K562 (cell line): ENCODE results near the gene VPS35. TPM values are rescaled to one million over a fixed set of nuclear protein-coding genes. Genes with fewer than 3 reads are reported as not detected.
A peak's percentile ranks its signal among the peaks of the same experiment; 100 is the strongest.

Source experiments
- ATAC-seq: fragments of 200-7000 bp; cut with Tn5 transposase; 3 replicates; pipeline ENCODE4 v1.9.1; 2020; ENCODE audit warnings: moderate library complexity
- BruUV-seq: library from RNA; stranded (reverse); fragments of 400-500 nt; replicated peaks from 2 replicates; lab custom pipeline; 2021; lab: Mats Ljungman, UMichigan
- CTCF ChIA-PET: fragments of 300-600 bp; formaldehyde crosslinking; extraction: SDS; loops from one replicate; lab custom pipeline; 2021; ENCODE audit warnings: low intra/inter-chr PET ratio; lab: Yijun Ruan, JAX
- POLR2A ChIA-PET: fragments of 300-600, 350-650 bp; sonication (Branson Sonifier 250); formaldehyde crosslinking; extraction: SDS; loops from one replicate; lab custom pipeline; 2021; ENCODE audit warnings: antibody characterized with exemption, inconsistent platforms; lab: Yijun Ruan, JAX
- DNase-seq, 4 experiments: peaks; one replicate each; pipeline versions ENCODE4 v3.0.0 to v3.0.0-alpha.2; 2011 to 2018; ENCODE audit warnings: low spot score in 3 of 4, mixed read lengths in 3 of 4; ENCODE audit errors: extremely low read depth in 1 of 4
- FAIRE-seq: peaks from 2 replicates; lab custom pipeline; 2011; peaks lifted over from hg19 to GRCh38; lab: Jason Lieb, UNC
- H2AFZ ChIP-seq: 2 replicates; pipeline ENCODE4 v1.6.0; 2011; ENCODE audit warnings: low read depth, low read length, control low read depth, inconsistent platforms
- H3K27ac ChIP-seq: fragments of 200-600 bp; 3 replicates; pipeline ENCODE4 v1.8.0; 2011; ENCODE audit warnings: low read depth, mild to moderate bottlenecking, control low read depth, inconsistent platforms, low read length, moderate library complexity, mixed read lengths; ENCODE audit errors: extremely low read depth
- H3K27me3 ChIP-seq, 2 experiments: fragments of 300-600 bp in 1 of 2; 2 replicates in 1 of 2; 3 replicates in 1 of 2; pipeline versions ENCODE4 v1.6.0 to v1.8.0; 2011; ENCODE audit warnings: inconsistent platforms in 2 of 2, low read length in 2 of 2, mild to moderate bottlenecking in 1 of 2, mixed read lengths in 1 of 2, moderate library complexity in 1 of 2; ENCODE audit not compliant: control insufficient read depth in 2 of 2, insufficient read depth in 2 of 2
- H3K36me3 ChIP-seq: fragments of 300-600 bp; 3 replicates; pipeline ENCODE4 v1.8.0; 2011; ENCODE audit warnings: mild to moderate bottlenecking, low read length, inconsistent platforms; ENCODE audit not compliant: control insufficient read depth, insufficient read depth
- H3K4me1 ChIP-seq, 2 experiments: fragments of 200-600 bp in 1 of 2; replicated peaks in 1 of 2; 2 replicates in 1 of 2; 3 replicates in 1 of 2; pipeline versions ENCODE4 v1.5.1 to v1.8.0; 2011; ENCODE audit warnings: inconsistent platforms in 2 of 2, low read length in 2 of 2, mild to moderate bottlenecking in 1 of 2, mixed read lengths in 1 of 2, moderate library complexity in 1 of 2; ENCODE audit not compliant: control insufficient read depth in 2 of 2, insufficient read depth in 2 of 2
- H3K4me2 ChIP-seq: 2 replicates; pipeline ENCODE4 v1.6.1; 2011; ENCODE audit warnings: low read length, control low read depth, inconsistent platforms, mixed read lengths; ENCODE audit not compliant: insufficient read depth
- H3K4me3 ChIP-seq: fragments of 200-600 bp; sonication (generic), shearing (Covaris generic); 2 replicates; pipeline ENCODE4 v1.5.1; 2016; ENCODE audit warnings: control low read depth, inconsistent platforms
- H3K79me2 ChIP-seq: fragments of 200-600 bp; 3 replicates; pipeline ENCODE4 v1.8.0; 2011; ENCODE audit warnings: low read length, inconsistent platforms; ENCODE audit not compliant: control insufficient read depth, insufficient read depth
- H3K9ac ChIP-seq, 2 experiments: 2 replicates each; pipeline versions ENCODE4 v1.6.0 to v1.6.1; 2011; ENCODE audit warnings: low read depth in 2 of 2, low read length in 2 of 2, control low read depth in 1 of 2, inconsistent platforms in 1 of 2, mild to moderate bottlenecking in 1 of 2, mixed read lengths in 1 of 2; ENCODE audit not compliant: insufficient read depth in 1 of 2
- H3K9me1 ChIP-seq: one replicate; pipeline ENCODE4 v1.6.0; 2011; ENCODE audit warnings: inconsistent platforms, mild to moderate bottlenecking, low read length, moderate library complexity; ENCODE audit not compliant: control insufficient read depth, insufficient read depth
- H3K9me3 ChIP-seq: replicated peaks from 2 replicates; pipeline ENCODE4 v1.5.1; 2011; ENCODE audit warnings: low read depth, low read length, inconsistent platforms; ENCODE audit not compliant: control insufficient read depth, insufficient read depth
- H4K20me1 ChIP-seq: replicated peaks from 2 replicates; pipeline ENCODE4 v1.6.1; 2011; ENCODE audit warnings: low read length, inconsistent platforms, mixed read lengths; ENCODE audit not compliant: control insufficient read depth, insufficient read depth
- CREM ChIP-seq: IDR thresholded peaks from 2 replicates; pipeline ENCODE4 v1.6.1; 2014; ENCODE audit warnings: antibody characterized with exemption, low read depth
- ELF4 ChIP-seq: fragments of 450-650 bp; formaldehyde crosslinking; IDR thresholded peaks from 2 replicates; pipeline ENCODE4 v1.4.0; 2022; ENCODE audit warnings: missing genetic modification characterization
- ERF ChIP-seq: fragments of 450-650 bp; formaldehyde crosslinking; IDR thresholded peaks from 2 replicates; pipeline ENCODE4 v1.4.0; 2020; ENCODE audit warnings: mild to moderate bottlenecking, mixed read lengths
- FOXA3 ChIP-seq, 2 experiments: fragments of 450-650 bp in 1 of 2; sonication (generic) in 1 of 2; formaldehyde crosslinking; IDR thresholded peaks in 1 of 2; conservative IDR thresholded peaks in 1 of 2; 2 replicates each; pipeline versions ENCODE4 v1.4.0 to v1.8.0; 2020 to 2022; ENCODE audit warnings: mild to moderate bottlenecking in 2 of 2, missing genetic modification reagents in 1 of 2
- HBP1 ChIP-seq: fragments of 450-650 bp; formaldehyde crosslinking; IDR thresholded peaks from 2 replicates; pipeline ENCODE4 v1.4.0; 2022; ENCODE audit warnings: missing genetic modification characterization
- HDAC3 ChIP-seq: fragments of 450-650 bp; IDR thresholded peaks from 2 replicates; pipeline ENCODE4 v1.6.1; 2018; ENCODE audit warnings: borderline replicate concordance, mild to moderate bottlenecking, moderate library complexity; ENCODE audit not compliant: partially characterized antibody
- JUND ChIP-seq, 2 experiments: IDR thresholded peaks; 2 replicates in 1 of 2; 3 replicates in 1 of 2; pipeline ENCODE4 v1.6.1; 2011; ENCODE audit warnings: borderline replicate concordance in 2 of 2, low read depth in 2 of 2, low read length in 2 of 2, improper control_type of control experiment in 1 of 2, missing biosample characterization in 1 of 2, missing genetic modification characterization in 1 of 2, missing genetic modification reagents in 1 of 2
- MECOM ChIP-seq: fragments of 250-450 bp; sonication (Bioruptor Pico); IDR thresholded peaks from 2 replicates; pipeline ENCODE4 v1.8.0; 2022; ENCODE audit warnings: inconsistent platforms
- MEF2A ChIP-seq: IDR thresholded peaks from 2 replicates; pipeline ENCODE4 v1.6.1; 2011; ENCODE audit warnings: low read depth, mild to moderate bottlenecking, low read length, moderate library complexity; ENCODE audit not compliant: control insufficient read depth
- MLX ChIP-seq, 2 experiments: fragments of 450-650 bp in 1 of 2; sonication (generic) in 1 of 2; formaldehyde crosslinking; conservative IDR thresholded peaks; 2 replicates each; pipeline versions ENCODE4 v1.4.0 to v1.8.1; 2020 to 2022; ENCODE audit warnings: mild to moderate bottlenecking in 1 of 2, missing genetic modification reagents in 1 of 2
- NR0B1 ChIP-seq: fragments of 450-650 bp; IDR thresholded peaks from one replicate; pipeline ENCODE4 v1.6.1; 2018; ENCODE audit warnings: mild to moderate bottlenecking, moderate library complexity; ENCODE audit not compliant: partially characterized antibody
- POLR2AphosphoS2 ChIP-seq: IDR thresholded peaks from 2 replicates; pipeline ENCODE4 v1.6.1; 2012; ENCODE audit warnings: low read length, improper control_type of control experiment
- RNF2 ChIP-seq: sonication (generic); IDR thresholded peaks from 2 replicates; pipeline ENCODE4 v1.6.1; 2016
- SMAD4 ChIP-seq: fragments of 250-450 bp; sonication (Bioruptor Pico); conservative IDR thresholded peaks from 2 replicates; pipeline ENCODE4 v1.8.0; 2021; ENCODE audit warnings: inconsistent platforms, mild to moderate bottlenecking, moderate library complexity
- ZNF121 ChIP-seq: sonication (generic); formaldehyde crosslinking; conservative IDR thresholded peaks from 2 replicates; pipeline ENCODE4 v1.8.0; 2022; ENCODE audit warnings: missing genetic modification reagents
- ZNF124 ChIP-seq: sonication (generic); formaldehyde crosslinking; IDR thresholded peaks from 2 replicates; pipeline ENCODE4 v1.8.1; 2022; ENCODE audit warnings: missing genetic modification reagents
- ZNF224 ChIP-seq: sonication (generic); formaldehyde crosslinking; IDR thresholded peaks from 2 replicates; pipeline ENCODE4 v1.8.0; 2022; ENCODE audit warnings: mild to moderate bottlenecking, missing genetic modification reagents
- WGBS: fragments of 100-300 bp; shearing (Covaris generic); methylation state at CpG from one replicate; pipeline ENCODE4 v1.1.6; 2016; ENCODE audit warnings: low coverage, mixed read lengths; ENCODE audit not compliant: insufficient coverage; ENCODE audit errors: missing lambda C conversion rate; 5-methylcytosine and 5-hydroxymethylcytosine counted together
- in situ Hi-C: fragments of 300-500 bp; cut with MboI; formaldehyde crosslinking; loops from 4 replicates; pipeline ENCODE4 v1.15.0; 2018; ENCODE audit warnings: inconsistent platforms, mixed read lengths
- intact Hi-C: fragments of 100-400 bp; cut with micrococcal nuclease; formaldehyde crosslinking; loops from 2 replicates; pipeline ENCODE4 v1.14.2; 2022
- polyA plus RNA-seq, 8 experiments: library from polyadenylated mRNA; depleted of rRNA in 4 of 8; stranded (reverse) in 5 of 8; unstranded in 3 of 8; fragments of >200 nt; fragmentation: Nextera tagmentation in 2 of 8; fragmentation: Illumina TruSeq in 1 of 8; extraction: Ambion mirVana in 2 of 8; extraction: Trizol in 1 of 8; gene quantifications; 2 replicates each; pipeline versions ENCODE4 v1.2.1 to v1.2.3, GENCODE V29; 2011 to 2014; ENCODE audit warnings: inconsistent platforms in 1 of 8, missing spikeins in 1 of 8
- total RNA-seq, 7 experiments: library from RNA; depleted of rRNA in 6 of 7; stranded (reverse); fragments of >200 nt in 6 of 7; fragmentation: Illumina TruSeq in 2 of 7; extraction: Trizol in 2 of 7; gene quantifications; 2 replicates each; pipeline versions ENCODE4 v1.2.1 to v1.2.3, GENCODE V29; 2011 to 2021; ENCODE audit warnings: low replicate concordance in 1 of 7

VPS35 gene
- total and polyA plus RNA-seq, 9 of the 15 experiments (the other 6 are each of a cell fraction or from before 2014, with no cell fraction given): 32.7 to 131 (median 66.2) TPM

- Histone ChIP-seq H3K9me1 (no peaks in the 10 kb centered on the region), H3K36me3 (peaks cover 25% of the 10 kb centered on the region; the same call in 2 of the 3 replicates), H3K4me3 (peak overlapping the region; percentile 76), H3K4me1 (peaks cover 6 to 19% of the 10 kb centered on the region in 2 experiments; a peak in 4 of 5 replicates), H3K4me2 (peak overlapping the region; percentile 98), H3K79me2 (peaks cover 90% of the 10 kb centered on the region), H3K27ac (peak overlapping the region; percentile 74), H3K9ac (peak overlapping the region; percentile 65 to 92), H3K9me3 (no peaks in the 10 kb centered on the region), H4K20me1 (peaks cover 31% of the 10 kb centered on the region), H3K27me3 (no peaks in the 10 kb centered on the region), H2AFZ (peak overlapping the region; percentile 94)
- ChIA-PET CTCF (interaction anchor here (1.3 kb wide), 1 partner anchor 15 kb away, joined by 3 read pairs; no protein-coding TSS in a partner anchor), POLR2A (no interaction called here)
- intact Hi-C loops: loop anchor here (5.0 kb wide), 1 partner anchor 144 kb away; the partner anchor contains the start of gene C16orf87
- under 1% methylated on average over 14 of the region's 14 CpGs for WGBS
- no peak for DNase-seq
- peak; percentile 1 for ATAC-seq
- FAIRE-seq: peak; percentile 70
- in situ Hi-C loops: loop anchor here (5.0 kb wide), 1 partner anchor 64 kb away; no protein-coding TSS in a partner anchor
- no TSS peak for BruUV-seq
- TF ChIP-seq ZNF121: no peak
- no peak for TF ChIP-seq HBP1
- 0 out of 2 replicates have a peak, but pooled peaks have one; percentile 16 for TF ChIP-seq JUND (IDR thresholded peaks at IDR 0.05; ENCODE audit: borderline replicate concordance, low read depth, low read length)
- TF ChIP-seq JUND (tag; IDR thresholded peaks at IDR 0.05; ENCODE audit: borderline replicate concordance, low read depth, low read length): no peak
- no peak for TF ChIP-seq MLX (CRISPR knock-in tag; conservative IDR thresholded peaks at IDR 0.05)
- peak; percentile 45; the same call in 1 of the 2 replicates for TF ChIP-seq SMAD4
- no peak for TF ChIP-seq MECOM (CRISPR knock-in tag)
- no peak for TF ChIP-seq ELF4 (CRISPR knock-in tag)
- TF ChIP-seq MEF2A: no peak
- no peak for TF ChIP-seq HDAC3
- TF ChIP-seq ERF (CRISPR knock-in tag): no peak
- TF ChIP-seq RNF2: 0 out of 2 replicates have a peak, but pooled peaks have one; percentile 20
- no peak for TF ChIP-seq NR0B1
- no peak for TF ChIP-seq ZNF124 (CRISPR knock-in tag)
- TF ChIP-seq FOXA3 (CRISPR knock-in tag; conservative IDR thresholded peaks at IDR 0.05 in 1 of 2, IDR thresholded peaks at IDR 0.05 in 1 of 2): peak in 1 of 2 experiments; percentile 49; a peak in 1 of 4 replicates
- TF ChIP-seq CREM: peak; percentile 57
- no peak for TF ChIP-seq ZNF224 (CRISPR knock-in tag)
- TF ChIP-seq POLR2AphosphoS2: no peak
These were observed 801 bp downstream of the VPS35 start for GRCh38 chr16:46688101-46688653.
